Tibial artery (tissue), 4 donors: ENCODE data around the gene DCAF8L2.
"Not testable (repeated sequence)": the region's sequence is repeated elsewhere in the genome, so short reads cannot be mapped to it uniquely, and the experiment has no call there.

Experiments used
- DNase-seq, 2 donors: peaks; one replicate each; pipeline ENCODE4 v3.0.0-alpha.2; 2019
- H3K27ac ChIP-seq, 2 donors: fragments of 200-600 bp; sonication (generic) in 1 of 2; 1 replicate in 1 of 2; 2 replicates in 1 of 2; pipeline ENCODE4 v1.5.1; 2018 to 2019; ENCODE audit warnings: mild to moderate bottlenecking in 1 of 2
- H3K27me3 ChIP-seq, 2 donors: fragments of 200-600 bp; sonication (generic) in 1 of 2; one replicate each; pipeline versions ENCODE4 v1.5.1 to v1.6.0; 2016 to 2019
- H3K36me3 ChIP-seq, 3 donors: fragments of 200-600 bp; sonication (generic) in 2 of 3; one replicate each; pipeline ENCODE4 v1.5.1; 2016 to 2019; ENCODE audit warnings: mild to moderate bottlenecking in 2 of 3
- H3K4me1 ChIP-seq, 4 donors: fragments of 200-600 bp; sonication (generic) in 2 of 4; 1 replicate in 3 of 4; 2 replicates in 1 of 4; pipeline ENCODE4 v1.5.1; 2016 to 2019
- H3K4me3 ChIP-seq, 2 donors: fragments of 200-600 bp; sonication (generic) in 1 of 2; 1 replicate in 1 of 2; 2 replicates in 1 of 2; pipeline ENCODE4 v1.5.1; 2018 to 2019; ENCODE audit warnings: mild to moderate bottlenecking in 2 of 2
- H3K9me3 ChIP-seq, 3 donors: fragments of 200-600 bp; sonication (generic) in 1 of 3; one replicate each; pipeline ENCODE4 v1.5.1; 2016 to 2019
- intact Hi-C: fragments of 100-400 bp; cut with DNase I; formaldehyde crosslinking; loops from one replicate; pipeline ENCODE4 v1.15.0; 2023; ENCODE audit warnings: low total_unique reads
- TF ChIP-seq, protein P1 (sequence below), 2 experiments: fragments of 200-600 bp in 1 of 2; fragments of 450-650 bp in 1 of 2; IDR thresholded peaks; one replicate each; pipeline ENCODE4 v1.5.1; 2017 to 2019; ENCODE audit warnings: antibody characterized with exemption in 2 of 2, mild to moderate bottlenecking in 1 of 2, moderate library complexity in 1 of 2

DCAF8L2 gene

DNA sequence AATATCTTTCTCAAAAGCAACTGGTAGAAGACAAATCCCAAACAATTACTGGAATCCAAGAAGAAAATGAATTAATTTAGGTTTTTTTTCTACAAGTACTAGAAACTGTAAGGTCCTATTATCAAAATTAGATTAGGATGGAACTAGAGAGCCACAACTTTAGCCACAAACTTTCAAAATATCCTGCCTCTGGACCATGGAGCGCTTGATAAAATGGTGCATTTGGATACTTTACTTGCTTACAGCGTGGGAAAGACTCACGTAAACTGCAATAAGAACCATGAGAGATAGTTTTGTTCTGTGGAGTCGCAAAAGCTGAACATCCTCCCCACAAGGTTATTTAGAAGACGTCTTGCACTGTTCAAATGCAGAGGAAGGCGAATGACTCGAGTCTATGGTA is at the start of gene DCAF8L2:
Gene DCAF8L2, plus strand, starts transcription at position 301 of the 400 bp plus-strand sequence. CDS start 156,552 bp downstream, outside the sequence.
- no peaks in the 10 kb centered on the region for H3K27me3 ChIP-seq
- DNase-seq: no peak
- no peak within 1 kb of the TSS for H3K27ac ChIP-seq
- intact Hi-C loops: no loop called here
- H3K36me3 ChIP-seq: no peaks in the 10 kb centered on the region
- H3K4me3 ChIP-seq: no peak within 1 kb of the TSS
- TF ChIP-seq, protein P1, sequence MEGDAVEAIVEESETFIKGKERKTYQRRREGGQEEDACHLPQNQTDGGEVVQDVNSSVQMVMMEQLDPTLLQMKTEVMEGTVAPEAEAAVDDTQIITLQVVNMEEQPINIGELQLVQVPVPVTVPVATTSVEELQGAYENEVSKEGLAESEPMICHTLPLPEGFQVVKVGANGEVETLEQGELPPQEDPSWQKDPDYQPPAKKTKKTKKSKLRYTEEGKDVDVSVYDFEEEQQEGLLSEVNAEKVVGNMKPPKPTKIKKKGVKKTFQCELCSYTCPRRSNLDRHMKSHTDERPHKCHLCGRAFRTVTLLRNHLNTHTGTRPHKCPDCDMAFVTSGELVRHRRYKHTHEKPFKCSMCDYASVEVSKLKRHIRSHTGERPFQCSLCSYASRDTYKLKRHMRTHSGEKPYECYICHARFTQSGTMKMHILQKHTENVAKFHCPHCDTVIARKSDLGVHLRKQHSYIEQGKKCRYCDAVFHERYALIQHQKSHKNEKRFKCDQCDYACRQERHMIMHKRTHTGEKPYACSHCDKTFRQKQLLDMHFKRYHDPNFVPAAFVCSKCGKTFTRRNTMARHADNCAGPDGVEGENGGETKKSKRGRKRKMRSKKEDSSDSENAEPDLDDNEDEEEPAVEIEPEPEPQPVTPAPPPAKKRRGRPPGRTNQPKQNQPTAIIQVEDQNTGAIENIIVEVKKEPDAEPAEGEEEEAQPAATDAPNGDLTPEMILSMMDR (IDR thresholded peaks at IDR 0.05): no peak
- no peaks in the 10 kb centered on the region for H3K4me1 ChIP-seq
- H3K9me3 ChIP-seq: no peaks in the 10 kb centered on the region

DNA sequence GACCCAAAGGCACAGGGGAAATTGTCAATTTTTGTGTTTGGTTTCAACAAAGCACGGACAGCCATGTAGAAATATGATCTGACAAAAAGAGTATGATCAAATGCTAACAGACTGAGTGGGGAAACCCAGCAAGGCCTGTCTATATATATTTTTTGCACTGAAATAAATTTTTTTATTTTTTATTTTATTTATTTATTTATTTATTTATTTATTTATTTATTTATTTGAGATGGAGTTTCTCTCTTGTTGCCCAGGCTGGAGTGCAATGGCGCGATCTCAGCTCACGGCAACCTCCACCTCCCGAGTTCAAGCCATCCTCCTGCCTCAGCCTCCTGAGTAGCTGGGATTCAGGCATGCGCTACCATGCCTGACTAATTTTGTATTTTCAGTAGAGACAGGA is 49.0 kb upstream of the DCAF8L2 start:
- H3K9me3 ChIP-seq, intact Hi-C loops, H3K27me3 ChIP-seq, DNase-seq, H3K4me1 ChIP-seq, H3K4me3 ChIP-seq, H3K27ac ChIP-seq, H3K36me3 ChIP-seq: not testable (repeated sequence)

DNA sequence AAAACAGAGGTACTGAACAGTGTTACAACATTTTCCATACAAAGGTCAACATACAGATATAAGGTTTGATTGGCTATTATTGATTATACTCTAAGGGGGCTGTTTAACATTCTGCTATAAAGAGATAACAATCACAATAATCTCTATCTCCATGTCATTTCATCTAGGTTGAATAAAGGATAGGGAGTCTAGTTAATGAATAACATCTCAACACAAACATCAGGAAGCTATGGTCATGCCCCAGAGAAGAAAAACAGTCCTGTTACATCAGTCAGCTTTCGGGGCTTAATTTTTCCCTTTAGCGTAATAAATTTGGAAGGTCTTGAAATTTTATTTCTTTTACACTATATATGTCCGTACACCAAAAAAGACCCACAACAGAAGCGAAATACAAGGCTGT is 41.5 kb upstream of the DCAF8L2 start:
- Histone ChIP-seq H3K4me3 (no peak overlapping the region), H3K4me1 (no peaks in the 10 kb centered on the region), H3K27me3 (no peaks in the 10 kb centered on the region), H3K9me3 (no peaks in the 10 kb centered on the region), H3K27ac (no peak overlapping the region), H3K36me3 (no peaks in the 10 kb centered on the region)
- intact Hi-C loops: no loop called here
- TF ChIP-seq, protein P1 (IDR thresholded peaks at IDR 0.05): no peak
- no peak for DNase-seq

DNA sequence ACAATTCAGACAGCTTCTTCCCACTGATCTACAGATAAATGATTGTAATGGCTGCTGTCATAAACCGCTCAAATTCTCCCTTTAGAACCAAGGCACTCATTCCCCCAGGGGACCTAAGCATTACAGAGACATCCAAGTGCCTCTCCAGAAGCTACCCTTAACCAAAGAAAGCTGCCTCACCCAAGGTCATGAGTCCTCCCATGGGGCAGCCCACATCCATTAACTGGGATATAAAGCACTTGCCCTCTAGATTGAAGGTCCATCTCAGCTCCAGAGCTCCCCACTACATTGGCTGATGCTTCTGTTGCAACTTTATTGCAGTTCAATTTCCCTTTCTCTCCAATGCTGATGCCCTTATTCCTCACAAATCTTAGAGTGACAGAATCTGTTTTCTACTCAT is 40.5 kb upstream of the DCAF8L2 start:
- H3K27me3 ChIP-seq: no peaks in the 10 kb centered on the region
- no peaks in the 10 kb centered on the region for H3K9me3 ChIP-seq
- H3K36me3 ChIP-seq: no peaks in the 10 kb centered on the region
- TF ChIP-seq, protein P1 (IDR thresholded peaks at IDR 0.05): no peak
- intact Hi-C loops: no loop called here
- H3K4me3 ChIP-seq: no peak overlapping the region
- DNase-seq: no peak
- H3K27ac ChIP-seq: no peak overlapping the region
- H3K4me1 ChIP-seq: no peaks in the 10 kb centered on the region

DNA sequence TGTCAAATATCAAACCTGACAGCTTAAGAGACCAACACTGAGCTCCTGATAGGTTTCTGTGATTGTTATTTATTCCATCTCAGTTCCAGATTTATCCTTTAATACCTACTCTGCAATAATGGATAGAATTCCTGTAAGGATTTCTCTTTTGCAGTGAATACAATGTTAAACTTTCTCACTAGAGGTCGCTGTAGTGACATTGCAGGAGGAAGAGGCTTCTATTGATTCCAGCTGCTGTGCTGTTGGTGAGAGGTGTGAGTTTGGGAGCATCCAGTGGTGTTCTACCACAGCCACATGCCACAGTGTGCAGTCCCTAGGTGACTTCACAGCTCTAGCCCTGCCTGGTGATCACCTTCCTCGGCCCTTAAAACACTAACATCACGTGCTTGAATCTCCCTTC is 34.6 kb upstream of the DCAF8L2 start:
- TF ChIP-seq, protein P1 (IDR thresholded peaks at IDR 0.05): no peak
- DNase-seq: no peak
- intact Hi-C loops: no loop called here
- no peaks in the 10 kb centered on the region for H3K9me3 ChIP-seq
- H3K36me3 ChIP-seq: no peaks in the 10 kb centered on the region
- no peaks in the 10 kb centered on the region for H3K4me1 ChIP-seq
- no peaks in the 10 kb centered on the region for H3K27me3 ChIP-seq
- H3K4me3 ChIP-seq: no peak overlapping the region
- H3K27ac ChIP-seq: no peak overlapping the region

DNA sequence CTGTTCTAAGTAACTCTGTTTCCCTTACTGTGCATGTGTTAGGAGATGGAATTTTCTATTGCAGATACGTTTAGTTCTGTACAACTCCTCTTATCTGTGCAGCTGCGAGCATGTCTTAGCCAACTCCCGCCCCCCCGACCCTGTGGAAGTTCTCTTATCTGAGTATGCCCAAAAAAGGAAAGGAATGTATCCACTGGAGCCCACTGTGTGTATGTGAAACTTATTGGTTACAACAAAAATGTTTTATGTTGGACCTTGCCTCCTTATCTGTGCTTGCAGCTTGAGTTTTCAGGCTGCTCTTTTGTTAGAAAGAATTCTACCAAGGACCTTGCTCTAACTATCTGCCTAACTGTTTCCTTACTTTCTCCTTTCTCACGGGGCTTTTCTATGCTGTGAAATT is 24.2 kb upstream of the DCAF8L2 start:
- H3K9me3 ChIP-seq: no peaks in the 10 kb centered on the region
- no peak for DNase-seq
- H3K27ac ChIP-seq: no peak overlapping the region
- H3K27me3 ChIP-seq: no peaks in the 10 kb centered on the region
- H3K36me3 ChIP-seq: no peaks in the 10 kb centered on the region
- no peaks in the 10 kb centered on the region for H3K4me1 ChIP-seq
- intact Hi-C loops: no loop called here
- TF ChIP-seq, protein P1 (IDR thresholded peaks at IDR 0.05): no peak
- H3K4me3 ChIP-seq: no peak overlapping the region
